ENCODE measurements around the gene FBF1. TPM values are rescaled to one million over a fixed set of nuclear protein-coding genes. Genes with fewer than 3 reads are reported as not detected.
"Not testable (repeated sequence)": the region's sequence is repeated elsewhere in the genome, so short reads cannot be mapped to it uniquely, and the experiment has no call there.

The FBF1 gene
- total RNA-seq, 6 experiments from 2014 or later: 0.86 to 3.1 (median 2.7) TPM

- H3K4me1 ChIP-seq: peaks cover 0 to 34% (median 9%) of the 10 kb centered on the region in 4 donors
- 64% methylated on average over 1 of the region's 13 CpGs for WGBS (ENCODE audit: insufficient coverage, low coverage, low lambda C conversion rate, missing lambda C conversion rate)
- TF ChIP-seq POLR2A (IDR thresholded peaks at IDR 0.05): no peak
- TF ChIP-seq, protein P1, sequence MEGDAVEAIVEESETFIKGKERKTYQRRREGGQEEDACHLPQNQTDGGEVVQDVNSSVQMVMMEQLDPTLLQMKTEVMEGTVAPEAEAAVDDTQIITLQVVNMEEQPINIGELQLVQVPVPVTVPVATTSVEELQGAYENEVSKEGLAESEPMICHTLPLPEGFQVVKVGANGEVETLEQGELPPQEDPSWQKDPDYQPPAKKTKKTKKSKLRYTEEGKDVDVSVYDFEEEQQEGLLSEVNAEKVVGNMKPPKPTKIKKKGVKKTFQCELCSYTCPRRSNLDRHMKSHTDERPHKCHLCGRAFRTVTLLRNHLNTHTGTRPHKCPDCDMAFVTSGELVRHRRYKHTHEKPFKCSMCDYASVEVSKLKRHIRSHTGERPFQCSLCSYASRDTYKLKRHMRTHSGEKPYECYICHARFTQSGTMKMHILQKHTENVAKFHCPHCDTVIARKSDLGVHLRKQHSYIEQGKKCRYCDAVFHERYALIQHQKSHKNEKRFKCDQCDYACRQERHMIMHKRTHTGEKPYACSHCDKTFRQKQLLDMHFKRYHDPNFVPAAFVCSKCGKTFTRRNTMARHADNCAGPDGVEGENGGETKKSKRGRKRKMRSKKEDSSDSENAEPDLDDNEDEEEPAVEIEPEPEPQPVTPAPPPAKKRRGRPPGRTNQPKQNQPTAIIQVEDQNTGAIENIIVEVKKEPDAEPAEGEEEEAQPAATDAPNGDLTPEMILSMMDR (IDR thresholded peaks at IDR 0.05): no peak
- no peak overlapping the region for H3K4me3 ChIP-seq
- DNase-seq (peak in 1 of 3 donors; percentile 63), ATAC-seq (peak; percentile 6 to 13 (median 8))
- no peaks in the 10 kb centered on the region for H3K9me3 ChIP-seq
- H3K36me3 ChIP-seq: peaks cover 0 to 7% (median 0%) of the 10 kb centered on the region in 4 donors
- H3K27ac ChIP-seq: peak overlapping the region in 2 of 3 donors; percentile 60 to 69
- H3K27me3 ChIP-seq: no peaks in the 10 kb centered on the region
- intact Hi-C loops (cut with DNase I): no loop called here
These were observed 68.1 kb downstream of the FBF1 start for GRCh38 chr17:75872434-75873351.

- H3K27me3 ChIP-seq; DNase-seq; H3K9me3 ChIP-seq; H3K4me3 ChIP-seq; intact Hi-C loops (cut with DNase I); H3K36me3 ChIP-seq; H3K27ac ChIP-seq; ATAC-seq: not testable (repeated sequence)
- 91% methylated on average over 6 of the region's 10 CpGs for WGBS (ENCODE audit: insufficient coverage, low coverage, low lambda C conversion rate, missing lambda C conversion rate)
- peaks cover 0 to 11% (median 2%) of the 10 kb centered on the region in 4 donors for H3K4me1 ChIP-seq
These were observed 70.6 kb downstream of the FBF1 start for GRCh38 chr17:75870228-75870627.

DNA sequence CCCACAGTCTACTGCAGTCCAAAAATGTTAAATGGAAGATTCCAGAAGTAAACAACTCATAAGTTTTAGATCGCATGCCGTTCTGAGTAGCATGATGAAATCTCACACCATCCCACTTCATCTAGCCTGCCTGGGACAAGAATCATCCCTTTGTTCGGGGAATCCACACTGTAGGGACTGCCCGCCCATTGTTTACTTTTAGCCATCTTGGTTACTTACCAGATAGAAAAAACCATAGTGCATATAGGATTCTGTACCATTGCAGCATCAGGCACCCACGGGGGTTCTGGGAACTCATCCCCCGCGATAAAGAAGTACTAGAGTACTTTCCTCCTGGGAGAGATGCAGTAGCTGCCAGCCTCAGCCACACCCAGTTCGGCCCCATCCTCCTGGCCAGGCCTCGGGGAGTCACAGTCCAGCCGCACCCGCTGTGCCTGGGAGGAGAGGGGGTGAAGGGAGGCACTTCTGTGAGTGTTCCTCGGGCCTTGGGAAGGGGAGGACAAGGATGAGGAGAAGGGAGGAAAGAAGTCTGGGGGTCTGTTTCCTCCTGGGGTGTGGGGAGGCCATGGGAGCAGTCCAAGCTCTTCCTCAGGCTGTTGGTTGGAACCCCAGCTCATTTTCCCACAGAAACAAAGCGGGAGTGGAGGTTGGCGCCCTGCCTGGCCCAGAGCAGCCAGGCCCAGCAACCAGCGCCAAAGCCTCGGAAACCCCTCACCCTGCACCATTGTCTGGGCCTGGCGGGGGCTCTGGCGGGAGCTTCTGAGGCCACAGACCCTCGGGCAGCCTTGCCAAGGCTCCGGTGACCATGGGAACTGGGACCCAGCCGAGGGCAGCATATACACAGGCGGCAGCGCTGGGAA, 71.3 kb downstream of the FBF1 start:
- DNase-seq: no peak
- H3K4me1 ChIP-seq: peaks cover 0 to 11% (median 2%) of the 10 kb centered on the region in 4 donors
- intact Hi-C loops (cut with DNase I): no loop called here

GRCh38 chr17:75868730-75869281, 72.0 kb downstream of the FBF1 start:
- H3K9me3 ChIP-seq; H3K4me3 ChIP-seq; intact Hi-C loops (cut with DNase I); H3K27ac ChIP-seq; H3K36me3 ChIP-seq; DNase-seq; ATAC-seq; H3K27me3 ChIP-seq: not testable (repeated sequence)
- WGBS (ENCODE audit: insufficient coverage, low coverage, low lambda C conversion rate, missing lambda C conversion rate): 89% methylated on average over 5 of the region's 12 CpGs
- peaks cover 0 to 11% (median 2%) of the 10 kb centered on the region in 4 donors for H3K4me1 ChIP-seq

More for the DNA sequence above, 71.3 kb downstream of the FBF1 start:
- H3K9me3 ChIP-seq: no peaks in the 10 kb centered on the region
- WGBS (ENCODE audit: insufficient coverage, low coverage, low lambda C conversion rate, missing lambda C conversion rate): 70% methylated on average over 13 of the region's 23 CpGs
- H3K36me3 ChIP-seq: peaks cover 0 to 7% (median 0%) of the 10 kb centered on the region in 4 donors
- TF ChIP-seq POLR2A (IDR thresholded peaks at IDR 0.05): no peak
- TF ChIP-seq, protein P1 (IDR thresholded peaks at IDR 0.05): no peak
- ATAC-seq: no peak
- no peak overlapping the region for H3K4me3 ChIP-seq
- no peaks in the 10 kb centered on the region for H3K27me3 ChIP-seq
- no peak overlapping the region for H3K27ac ChIP-seq

DNA sequence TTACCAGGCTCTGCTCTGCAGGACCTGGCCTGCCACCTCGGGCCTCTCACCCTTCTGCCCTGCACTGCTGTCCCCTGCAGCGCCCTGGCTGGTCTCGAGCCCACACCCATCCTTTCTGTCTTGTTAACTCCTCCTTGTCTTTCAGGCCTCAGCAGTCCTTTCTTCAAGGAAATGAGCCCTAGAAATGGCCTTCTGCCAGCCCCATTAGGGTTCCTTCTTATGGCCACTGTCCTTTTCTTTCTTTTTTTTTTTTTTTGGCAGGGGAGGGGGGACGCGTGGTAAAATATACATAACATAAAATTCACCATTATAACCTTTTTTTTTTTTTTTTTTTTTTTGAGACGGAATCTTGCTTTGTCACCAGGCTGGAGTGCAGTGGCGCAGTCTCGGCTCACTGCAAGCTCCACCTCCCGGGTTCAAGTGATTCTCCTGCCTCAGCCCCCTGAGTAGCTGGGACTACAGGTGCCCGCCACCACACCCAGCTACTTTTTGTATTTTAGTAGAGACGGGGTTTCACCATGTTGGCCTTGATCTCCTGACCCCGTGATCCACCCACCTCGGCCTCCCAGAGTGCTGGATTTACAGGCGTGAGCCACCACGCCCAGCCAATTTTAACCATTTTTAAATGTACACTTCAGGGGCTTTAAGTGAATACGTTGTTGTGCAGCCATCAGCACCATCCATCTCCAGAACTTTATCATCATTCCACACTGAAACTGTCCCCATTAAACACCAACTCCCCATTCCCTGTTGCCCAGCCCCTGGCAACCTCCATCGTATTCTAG, 75.2 kb downstream of the FBF1 start:
- H3K4me1 ChIP-seq; DNase-seq; H3K27ac ChIP-seq; ATAC-seq; H3K9me3 ChIP-seq; intact Hi-C loops (cut with DNase I); H3K27me3 ChIP-seq; H3K36me3 ChIP-seq; H3K4me3 ChIP-seq: not testable (repeated sequence)
- WGBS (ENCODE audit: insufficient coverage, low coverage, low lambda C conversion rate, missing lambda C conversion rate): 84% methylated on average over 14 of the region's 17 CpGs

GRCh38 chr17:75864887-75865286, 76.0 kb downstream of the FBF1 start:
- 69% methylated on average over 3 of the region's 4 CpGs for WGBS (ENCODE audit: insufficient coverage, low coverage, low lambda C conversion rate, missing lambda C conversion rate)
- peak in 1 of 4 donors; percentile 17 for ATAC-seq
- H3K36me3 ChIP-seq; H3K4me1 ChIP-seq; H3K4me3 ChIP-seq; intact Hi-C loops (cut with DNase I); DNase-seq; H3K27ac ChIP-seq; H3K9me3 ChIP-seq; H3K27me3 ChIP-seq: not testable (repeated sequence)

Measured in right lobe of liver (tissue), 6 donors.